GM18517 (cell line): ENCODE results near the gene ADORA2A.

ENCODE experiments used
- ATAC-seq: cut with Tn5 transposase; IDR thresholded peaks from one replicate; pipeline ENCODE4 v1.9.1; 2021; ENCODE audit warnings: mild to moderate bottlenecking, moderate library complexity; ENCODE audit not compliant: unreplicated experiment

Gene ADORA2A

GRCh38 chr22:24417200-24417599 is 10.2 kb upstream of the ADORA2A start:
- ATAC-seq: no peak

- ATAC-seq: no peak
These were observed 9.3 kb upstream of the ADORA2A start for GRCh38 chr22:24417901-24418641.

DNA sequence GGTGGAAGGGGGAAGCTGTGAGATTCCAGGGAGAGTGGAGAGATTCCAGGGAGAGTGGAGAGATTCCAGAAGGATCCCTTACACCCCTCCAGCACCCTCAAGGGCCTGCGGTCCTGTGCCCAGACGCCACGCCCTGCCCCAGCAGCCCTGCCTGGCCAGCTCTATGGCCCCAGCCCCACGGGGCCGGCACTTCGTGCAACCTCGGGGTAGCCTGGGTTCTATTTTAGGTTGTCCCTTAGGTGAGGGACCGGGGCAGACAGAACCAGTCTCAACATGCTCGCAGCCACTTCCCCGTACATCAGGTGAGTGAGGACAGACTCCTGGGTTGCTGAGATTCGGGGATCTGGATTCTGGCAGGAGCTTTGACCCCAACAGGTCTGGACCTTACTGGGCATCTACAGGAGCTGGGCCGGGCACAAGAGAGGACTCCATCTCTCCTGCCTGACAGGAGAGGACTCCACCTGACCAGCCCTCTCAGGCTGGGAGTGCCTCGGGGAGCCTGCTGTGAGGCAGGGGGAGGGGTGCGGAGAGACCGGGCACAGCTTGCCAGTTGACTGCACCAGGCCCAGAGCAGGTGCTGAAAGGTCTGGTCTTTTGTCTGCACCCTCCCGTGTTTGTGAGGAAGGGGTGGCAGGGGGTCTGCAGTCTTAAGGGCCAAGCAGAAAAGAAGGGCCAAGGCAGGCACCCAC is 8.5 kb upstream of the ADORA2A start:
- ATAC-seq: no peak

GRCh38 chr22:24419475-24419850 is 7.9 kb upstream of the ADORA2A start:
- ATAC-seq: no peak

GRCh38 chr22:24420072-24420976 is 7.1 kb upstream of the ADORA2A start:
- ATAC-seq: no peak

DNA sequence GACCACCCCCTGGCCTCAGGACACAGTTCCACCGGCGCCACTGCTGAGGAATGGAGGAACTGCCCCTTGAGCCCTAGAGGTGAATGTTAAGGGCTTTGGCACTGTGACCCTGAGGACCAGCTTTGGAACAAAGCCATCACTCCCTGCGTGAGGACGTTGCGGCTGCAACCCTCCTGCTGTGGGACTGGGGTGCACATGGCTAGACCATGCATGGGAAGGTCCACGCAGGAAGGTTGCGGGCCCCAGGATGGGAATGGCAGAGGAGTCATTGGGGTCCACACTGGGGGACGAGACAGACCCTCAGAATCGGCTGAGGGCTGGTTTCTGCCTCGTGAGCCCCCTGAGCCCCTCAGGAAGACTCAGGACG is 6.4 kb upstream of the ADORA2A start:
- ATAC-seq: no peak

GRCh38 chr22:24421428-24421931 is 5.9 kb upstream of the ADORA2A start:
- ATAC-seq: no peak

- no peak for ATAC-seq
These were observed 5.2 kb upstream of the ADORA2A start for GRCh38 chr22:24422102-24422665.

- no peak for ATAC-seq
These were observed 3.8 kb upstream of the ADORA2A start for GRCh38 chr22:24423519-24424000.

DNA sequence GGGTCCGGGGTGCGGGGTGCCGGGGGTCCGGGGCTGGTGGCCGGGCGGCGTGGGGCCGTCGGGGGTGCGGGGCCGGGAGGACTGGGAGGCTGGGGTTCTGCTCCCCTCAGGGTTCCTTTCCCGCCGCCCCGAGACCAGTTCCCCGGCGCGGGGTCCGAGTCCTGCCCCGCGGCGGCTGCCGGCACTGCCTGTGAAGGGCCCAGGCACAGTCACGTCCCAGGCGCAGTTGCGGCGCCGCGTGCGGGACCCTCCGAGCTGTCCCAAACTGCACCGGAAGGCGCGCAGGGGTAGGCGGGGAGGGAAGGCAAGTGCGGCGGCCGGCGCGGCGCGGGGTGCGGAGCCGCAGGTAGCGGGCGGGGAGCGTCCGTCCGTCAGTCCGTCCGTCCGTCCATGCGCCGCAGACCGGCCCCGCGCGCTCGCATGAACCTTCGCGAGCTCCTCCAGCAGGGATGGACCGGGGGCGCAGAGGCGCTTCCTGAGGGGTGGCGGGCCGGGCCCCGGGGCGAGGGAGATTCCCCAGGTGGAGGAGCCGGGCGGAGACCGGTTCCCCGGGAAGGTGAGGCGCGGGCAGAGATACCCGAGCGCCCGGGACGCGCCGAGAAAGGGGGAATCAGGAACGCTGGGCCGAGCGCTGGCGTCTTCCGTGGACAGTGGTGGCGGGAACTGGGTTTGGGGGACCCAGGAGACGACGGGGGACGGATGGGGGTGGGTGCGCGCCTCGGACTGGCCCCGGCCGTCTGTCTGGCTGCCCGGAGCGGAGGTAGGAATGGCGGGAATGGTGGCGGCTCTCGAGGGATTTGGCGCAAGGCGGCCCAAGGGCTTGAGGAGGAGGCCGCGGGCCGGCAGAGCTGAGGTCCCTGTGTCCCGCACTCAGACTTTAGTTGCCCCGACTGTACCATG is 3.1 kb upstream of the ADORA2A start:
- no peak for ATAC-seq

- no peak for ATAC-seq
These were observed 2.3 kb upstream of the ADORA2A start for GRCh38 chr22:24424901-24425775.

GRCh38 chr22:24426436-24426835 is 963 bp upstream of the ADORA2A start:
- no peak for ATAC-seq

- ATAC-seq: no peak
These were observed 424 bp upstream of the ADORA2A start for GRCh38 chr22:24426851-24427499.

DNA sequence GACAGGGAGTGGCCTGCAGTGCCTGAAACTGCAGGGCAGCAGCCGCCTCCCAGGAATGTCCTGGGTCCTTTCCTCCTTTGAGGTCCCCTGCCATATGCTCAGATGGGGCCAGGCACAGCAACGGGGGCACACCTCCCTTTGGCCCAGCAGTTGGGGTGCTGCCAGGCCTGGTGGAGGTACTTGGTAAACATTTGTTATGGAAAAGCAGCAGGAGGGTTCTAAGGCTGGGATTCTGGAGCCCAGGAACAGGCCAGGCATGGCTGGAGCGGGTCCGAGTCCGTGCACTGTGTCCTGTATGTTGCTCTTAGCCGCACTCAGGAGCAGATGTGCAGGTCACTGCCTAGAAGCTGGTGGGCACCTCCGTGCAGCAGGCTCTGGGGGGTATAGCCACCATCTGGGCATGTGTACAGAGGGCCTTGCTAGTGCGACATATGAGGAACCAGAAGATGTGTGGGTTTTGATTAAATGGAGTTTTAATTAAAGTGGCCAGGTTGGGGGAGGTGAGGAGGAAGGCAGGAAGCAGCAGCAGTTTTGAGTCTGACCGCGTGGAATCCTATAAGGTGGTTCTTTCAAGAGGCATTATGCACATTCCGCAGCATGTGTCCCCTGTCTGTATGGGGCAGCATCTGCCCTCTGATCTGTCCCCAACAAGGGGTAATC is 1.5 kb downstream of the ADORA2A start:
- no peak for ATAC-seq

GRCh38 chr22:24429411-24430365 is 2.3 kb downstream of the ADORA2A start:
- no peak for ATAC-seq

GRCh38 chr22:24430431-24431308 is 3.3 kb downstream of the ADORA2A start:
- no peak for ATAC-seq
